ENCODE measurements around the gene PDGFB.

Gene PDGFB

GRCh38 chr22:39244496-39245129 is at the start of gene PDGFB:
TSS of gene PDGFB (minus strand) at chr22:39244982. CDS start at chr22:39243963, 1,019 bp downstream.
- peak; percentile 31 for DNase-seq

GRCh38 chr22:39293766-39294368 is 49.1 kb upstream of the PDGFB start:
- no peak for DNase-seq

GRCh38 chr22:39292561-39293074 is 47.8 kb upstream of the PDGFB start:
- no peak for DNase-seq

- DNase-seq, result no peak
Measured at GRCh38 chr22:39292031-39292462, 47.3 kb upstream of the PDGFB start.

- DNase-seq, result no peak
Measured at GRCh38 chr22:39291523-39291922, 46.7 kb upstream of the PDGFB start.

- no peak for DNase-seq
Measured at GRCh38 chr22:39290724-39291161, 46.0 kb upstream of the PDGFB start.

GRCh38 chr22:39289975-39290720 is 45.4 kb upstream of the PDGFB start:
- DNase-seq, result no peak

- DNase-seq, result no peak
Measured at GRCh38 chr22:39289533-39289932, 44.8 kb upstream of the PDGFB start.

- no peak for DNase-seq
Measured at GRCh38 chr22:39288135-39288898, 43.5 kb upstream of the PDGFB start.

GRCh38 chr22:39287076-39287725 is 42.4 kb upstream of the PDGFB start:
- DNase-seq, result no peak

- peak; percentile 12 for DNase-seq
Measured at GRCh38 chr22:39284983-39285382, 40.2 kb upstream of the PDGFB start.

GRCh38 chr22:39284142-39284980 is 39.6 kb upstream of the PDGFB start:
- DNase-seq, result no peak

GRCh38 chr22:39283322-39284141 is 38.8 kb upstream of the PDGFB start:
- DNase-seq, result no peak

- DNase-seq, result no peak
Measured at GRCh38 chr22:39282645-39283321, 38.0 kb upstream of the PDGFB start.

GRCh38 chr22:39281126-39281525 is 36.3 kb upstream of the PDGFB start:
- no peak for DNase-seq

GRCh38 chr22:39280250-39280649 is 35.5 kb upstream of the PDGFB start:
- DNase-seq, result no peak

- no peak for DNase-seq
Measured at GRCh38 chr22:39279170-39279850, 34.5 kb upstream of the PDGFB start.

GRCh38 chr22:39278040-39278439 is 33.3 kb upstream of the PDGFB start:
- peak; percentile 20 for DNase-seq

GRCh38 chr22:39277142-39277607 is 32.4 kb upstream of the PDGFB start:
- no peak for DNase-seq
